ES-I3 (cell line): ENCODE results near the gene ACSF3.

ENCODE experiments used
- H3K36me3 ChIP-seq: 2 replicates; pipeline ENCODE4 v1.6.1; 2013; ENCODE audit warnings: mild to moderate bottlenecking, low read length, control low read depth, moderate library complexity; ENCODE audit not compliant: insufficient read depth
- H3K4me1 ChIP-seq: 2 replicates; pipeline ENCODE4 v1.6.1; 2013; ENCODE audit warnings: mild to moderate bottlenecking, control low read depth, low read length; ENCODE audit not compliant: insufficient read depth
- H3K9ac ChIP-seq: 2 replicates; pipeline ENCODE4 v1.6.1; 2013; ENCODE audit warnings: low read depth, mild to moderate bottlenecking, low read length, moderate library complexity
- H3K9me3 ChIP-seq: 2 replicates; pipeline ENCODE4 v1.6.1; 2013; ENCODE audit warnings: mild to moderate bottlenecking, low read length, moderate library complexity; ENCODE audit not compliant: control insufficient read depth, insufficient read depth

Gene ACSF3

GRCh38 chr16:89101303-89102040 is 7.8 kb downstream of the ACSF3 start:
- Histone ChIP-seq H3K4me1 (no peaks in the 10 kb centered on the region), H3K36me3 (peaks cover 6% of the 10 kb centered on the region; the same call in 1 of the 2 replicates), H3K9ac (no peak overlapping the region), H3K9me3 (no peaks in the 10 kb centered on the region)

DNA sequence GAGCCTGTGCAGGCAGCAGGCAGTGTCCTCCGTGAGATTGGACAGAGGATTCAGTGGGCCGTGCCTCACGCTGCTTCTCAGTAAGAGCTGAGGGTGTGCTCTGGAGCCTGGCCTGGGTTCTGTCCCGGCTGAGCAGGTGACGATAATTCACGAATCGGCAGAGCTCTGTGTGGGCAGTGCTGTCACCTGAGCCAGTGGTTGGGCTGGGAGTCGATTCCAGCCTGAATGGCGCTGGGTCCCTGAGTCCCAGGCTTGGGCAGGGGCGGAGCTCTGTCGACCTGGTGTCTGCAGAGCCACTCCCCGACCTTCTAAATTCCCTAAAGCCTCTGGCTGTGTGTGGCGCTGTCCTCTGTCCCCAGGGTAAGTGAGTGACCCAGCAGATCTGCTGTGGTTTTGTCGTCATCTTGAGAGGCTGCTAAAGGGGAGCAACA is 8.4 kb downstream of the ACSF3 start:
- Histone ChIP-seq H3K9me3 (no peaks in the 10 kb centered on the region), H3K4me1 (no peaks in the 10 kb centered on the region), H3K36me3 (peaks cover 10% of the 10 kb centered on the region; the same call in 1 of the 2 replicates), H3K9ac (no peak overlapping the region)

DNA sequence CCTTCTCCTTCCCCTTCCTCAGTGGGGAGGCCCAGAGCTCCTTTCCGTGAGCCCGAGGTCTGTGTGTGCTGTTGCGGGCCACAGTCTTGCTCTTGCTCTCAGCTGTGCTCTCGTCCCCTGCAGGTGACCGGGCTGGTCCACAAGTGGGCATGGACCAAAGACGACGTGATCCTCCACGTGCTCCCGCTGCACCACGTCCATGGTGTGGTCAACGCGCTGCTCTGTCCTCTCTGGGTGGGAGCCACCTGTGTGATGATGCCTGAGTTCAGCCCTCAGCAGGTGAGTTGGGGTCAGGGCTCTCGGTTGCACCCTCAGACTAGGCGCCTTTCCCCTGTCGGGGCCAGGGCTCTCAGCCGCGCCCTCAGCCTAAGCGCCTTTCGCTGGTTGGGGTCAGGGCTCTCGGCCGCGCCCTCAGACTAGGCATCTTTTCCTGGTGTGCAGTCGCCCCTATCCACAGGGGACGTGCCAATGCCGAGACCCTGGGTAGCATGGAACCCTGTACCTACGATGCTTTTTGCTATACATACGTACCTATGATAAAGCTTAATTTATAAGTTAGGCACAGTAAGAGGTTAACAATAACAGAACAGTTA is 8.9 kb downstream of the ACSF3 start:
- no peaks in the 10 kb centered on the region; the same call in 1 of the 2 replicates for H3K9me3 ChIP-seq
- H3K4me1 ChIP-seq = no peaks in the 10 kb centered on the region
- no peak overlapping the region for H3K9ac ChIP-seq
- peaks cover 10% of the 10 kb centered on the region; the same call in 1 of the 2 replicates for H3K36me3 ChIP-seq

GRCh38 chr16:89103156-89103555 is 9.5 kb downstream of the ACSF3 start:
- no peaks in the 10 kb centered on the region for H3K4me1 ChIP-seq
- H3K9ac ChIP-seq = no peak overlapping the region
- peaks cover 10% of the 10 kb centered on the region; the same call in 1 of the 2 replicates for H3K36me3 ChIP-seq
- H3K9me3 ChIP-seq = no peaks in the 10 kb centered on the region; the same call in 1 of the 2 replicates

GRCh38 chr16:89103781-89104180 is 10.1 kb downstream of the ACSF3 start:
- Histone ChIP-seq H3K36me3 (peaks cover 10% of the 10 kb centered on the region; the same call in 1 of the 2 replicates), H3K9ac (no peak overlapping the region), H3K9me3 (no peaks in the 10 kb centered on the region; the same call in 1 of the 2 replicates), H3K4me1 (no peaks in the 10 kb centered on the region)

- H3K9me3 ChIP-seq = no peaks in the 10 kb centered on the region; the same call in 1 of the 2 replicates
- peaks cover 10% of the 10 kb centered on the region; the same call in 1 of the 2 replicates for H3K36me3 ChIP-seq
- no peak overlapping the region for H3K9ac ChIP-seq
- H3K4me1 ChIP-seq = no peaks in the 10 kb centered on the region
These were observed 10.7 kb downstream of the ACSF3 start for GRCh38 chr16:89104303-89104702.

- peaks cover 10% of the 10 kb centered on the region; the same call in 1 of the 2 replicates for H3K36me3 ChIP-seq
- no peak overlapping the region for H3K9ac ChIP-seq
- no peaks in the 10 kb centered on the region; the same call in 1 of the 2 replicates for H3K9me3 ChIP-seq
- no peaks in the 10 kb centered on the region for H3K4me1 ChIP-seq
These were observed 11.4 kb downstream of the ACSF3 start for GRCh38 chr16:89104930-89105571.

DNA sequence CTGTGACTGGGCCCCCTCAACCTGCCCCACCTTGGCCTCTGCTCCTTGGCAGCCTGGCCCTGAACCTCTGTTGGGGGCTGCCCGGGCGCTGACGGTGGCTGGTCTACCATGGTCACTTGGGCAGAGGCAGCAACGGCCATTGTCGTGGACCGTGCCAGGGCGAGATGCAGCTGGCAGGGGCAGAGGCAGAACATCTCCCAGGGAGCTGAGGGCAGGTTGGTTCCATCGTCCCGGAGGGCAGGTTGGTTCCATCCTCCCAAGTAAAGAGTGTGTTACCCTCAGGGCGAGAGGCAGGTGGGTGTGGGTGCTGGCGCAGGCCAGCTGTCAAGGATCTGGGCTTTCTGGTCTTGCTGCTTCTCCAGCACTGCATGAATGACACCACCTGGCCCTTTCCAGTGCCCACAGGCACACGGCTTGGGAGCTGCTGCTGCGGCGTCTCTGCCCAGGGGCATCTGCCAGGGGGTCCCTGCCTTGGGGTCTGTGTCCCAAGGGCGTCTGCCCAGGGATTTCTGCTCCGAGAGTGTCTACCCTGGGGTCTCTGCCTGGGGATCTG is 12.0 kb downstream of the ACSF3 start:
- no peak overlapping the region for H3K9ac ChIP-seq
- H3K36me3 ChIP-seq = peaks cover 10% of the 10 kb centered on the region; the same call in 1 of the 2 replicates
- H3K9me3 ChIP-seq = no peaks in the 10 kb centered on the region; the same call in 1 of the 2 replicates
- no peaks in the 10 kb centered on the region for H3K4me1 ChIP-seq

GRCh38 chr16:89106533-89107202 is 13.0 kb downstream of the ACSF3 start:
- Histone ChIP-seq H3K4me1 (no peaks in the 10 kb centered on the region), H3K9ac (no peak overlapping the region), H3K36me3 (peaks cover 5% of the 10 kb centered on the region; the same call in 1 of the 2 replicates), H3K9me3 (no peaks in the 10 kb centered on the region; the same call in 1 of the 2 replicates)

DNA sequence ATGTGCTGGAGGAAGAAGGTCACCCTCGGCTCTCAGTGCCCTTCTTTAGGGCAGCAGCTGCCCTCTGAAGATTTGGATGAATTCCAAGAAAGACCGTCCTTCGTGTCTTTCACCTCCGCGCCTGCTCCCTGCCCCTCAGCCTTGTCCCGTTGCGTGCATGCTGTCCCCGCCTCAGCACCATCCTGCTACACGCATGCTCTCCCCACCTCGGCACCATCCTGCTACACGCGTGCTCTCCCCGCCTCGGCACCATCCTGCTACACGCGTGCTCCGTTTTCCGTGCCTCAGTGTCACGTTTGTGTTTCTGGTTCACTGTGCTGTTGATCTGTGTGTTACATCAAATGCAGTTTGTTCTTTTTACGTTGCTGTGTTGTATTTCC is 13.5 kb downstream of the ACSF3 start:
- Histone ChIP-seq H3K4me1 (no peaks in the 10 kb centered on the region), H3K9me3 (no peaks in the 10 kb centered on the region; the same call in 1 of the 2 replicates), H3K9ac (no peak overlapping the region), H3K36me3 (peaks cover 5% of the 10 kb centered on the region; the same call in 1 of the 2 replicates)

GRCh38 chr16:89108416-89108815 is 14.8 kb downstream of the ACSF3 start:
- Histone ChIP-seq H3K36me3 (peaks cover 12% of the 10 kb centered on the region; the same call in 1 of the 2 replicates), H3K4me1 (no peaks in the 10 kb centered on the region; the same call in 1 of the 2 replicates), H3K9ac (no peak overlapping the region), H3K9me3 (no peaks in the 10 kb centered on the region; the same call in 1 of the 2 replicates)

- H3K9me3 ChIP-seq = no peaks in the 10 kb centered on the region; the same call in 1 of the 2 replicates
- H3K36me3 ChIP-seq = peaks cover 12% of the 10 kb centered on the region; the same call in 1 of the 2 replicates
- H3K4me1 ChIP-seq = peaks cover 13% of the 10 kb centered on the region; the same call in 1 of the 2 replicates
- H3K9ac ChIP-seq = no peak overlapping the region
These were observed 17.0 kb downstream of the ACSF3 start for GRCh38 chr16:89110641-89111040.

GRCh38 chr16:89111263-89111662 is 17.6 kb downstream of the ACSF3 start:
- no peak overlapping the region for H3K9ac ChIP-seq
- peaks cover 12% of the 10 kb centered on the region; the same call in 1 of the 2 replicates for H3K36me3 ChIP-seq

More at GRCh38 chr16:89111263-89111662, 17.6 kb downstream of the ACSF3 start:
- Histone ChIP-seq H3K9me3 (no peaks in the 10 kb centered on the region; the same call in 1 of the 2 replicates), H3K4me1 (peaks cover 13% of the 10 kb centered on the region; the same call in 1 of the 2 replicates)
